Measurements from ENCODE around the gene RNF130. TPM values are rescaled to one million over a fixed set of nuclear protein-coding genes. Genes with fewer than 3 reads are reported as not detected.

Gene RNF130, protein sequence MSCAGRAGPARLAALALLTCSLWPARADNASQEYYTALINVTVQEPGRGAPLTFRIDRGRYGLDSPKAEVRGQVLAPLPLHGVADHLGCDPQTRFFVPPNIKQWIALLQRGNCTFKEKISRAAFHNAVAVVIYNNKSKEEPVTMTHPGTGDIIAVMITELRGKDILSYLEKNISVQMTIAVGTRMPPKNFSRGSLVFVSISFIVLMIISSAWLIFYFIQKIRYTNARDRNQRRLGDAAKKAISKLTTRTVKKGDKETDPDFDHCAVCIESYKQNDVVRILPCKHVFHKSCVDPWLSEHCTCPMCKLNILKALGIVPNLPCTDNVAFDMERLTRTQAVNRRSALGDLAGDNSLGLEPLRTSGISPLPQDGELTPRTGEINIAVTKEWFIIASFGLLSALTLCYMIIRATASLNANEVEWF
- total RNA-seq (2014; rRNA removed; shearing (Covaris generic)) = 37.4 and 42.2 TPM in 2 replicates

- peak; percentile 96 for DNase-seq (ENCODE audit: low read depth)
These were observed at the start of gene RNF130 for GRCh38 chr5:180071531-180072255. RNF130 (minus strand) TSS chr5:180071759; CDS start chr5:180071702, 57 bp downstream.

DNA sequence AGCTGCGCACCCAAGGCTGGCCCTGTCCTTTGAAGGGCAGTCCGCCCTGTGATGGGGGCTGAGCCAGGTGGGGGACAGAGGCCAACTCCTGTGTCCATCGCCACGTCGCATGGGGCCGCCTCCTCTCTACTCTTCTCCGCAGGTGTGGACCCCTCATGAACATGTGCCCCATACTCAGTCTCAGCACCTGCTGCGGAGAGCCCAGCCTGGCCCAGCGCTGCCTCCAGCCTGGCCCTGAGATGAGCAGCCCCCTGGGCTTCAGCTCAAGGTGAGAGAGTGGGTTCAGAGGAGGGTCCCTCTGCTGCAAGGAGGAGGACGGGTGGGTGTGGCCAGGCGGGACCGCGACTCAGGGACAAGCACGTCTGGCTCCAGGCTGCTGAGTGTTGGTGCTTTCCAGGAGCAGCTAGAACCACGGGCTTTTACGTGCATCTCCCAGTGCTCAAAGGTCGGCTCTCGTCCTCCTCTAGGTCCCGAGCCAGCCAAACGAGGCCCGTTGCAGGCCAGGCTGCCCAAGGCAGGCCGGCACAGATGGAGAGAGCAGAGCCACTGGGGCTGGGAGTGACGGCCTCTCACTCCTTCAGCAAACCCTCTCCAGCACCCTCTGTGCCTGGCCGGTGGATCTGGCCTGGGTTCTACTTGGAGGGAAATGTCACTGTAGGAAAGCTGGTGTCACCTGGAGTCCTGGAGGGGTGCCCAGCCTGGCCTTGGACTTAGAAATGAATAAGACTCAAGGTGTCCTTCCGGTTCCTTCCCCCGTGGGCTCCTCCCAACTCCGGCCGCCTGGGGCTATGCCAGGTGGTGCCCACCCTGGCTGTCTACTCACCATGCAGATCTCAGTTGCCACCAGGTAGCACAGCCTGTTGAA lies 48.9 kb upstream of the RNF130 start:
- peak; percentile 7 for DNase-seq (ENCODE audit: low read depth)

DNA sequence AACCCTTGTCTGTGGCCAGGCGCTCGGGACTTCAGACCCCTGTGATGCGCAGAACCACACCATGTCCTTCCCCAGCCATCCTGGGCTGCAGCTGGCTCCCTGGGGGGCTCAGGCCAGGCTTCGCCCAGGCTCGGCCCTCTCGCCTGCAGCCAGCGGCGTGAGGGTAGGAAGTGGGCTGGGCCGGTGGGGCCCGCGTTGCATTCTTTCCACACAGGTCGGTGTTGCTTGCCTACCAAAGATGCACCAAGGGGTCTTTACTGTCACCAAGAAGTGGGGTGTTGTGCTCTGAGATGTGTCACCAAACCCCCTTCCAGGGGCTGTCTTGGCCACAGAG lies 48.3 kb upstream of the RNF130 start:
- no peak for DNase-seq (ENCODE audit: low read depth)

DNA sequence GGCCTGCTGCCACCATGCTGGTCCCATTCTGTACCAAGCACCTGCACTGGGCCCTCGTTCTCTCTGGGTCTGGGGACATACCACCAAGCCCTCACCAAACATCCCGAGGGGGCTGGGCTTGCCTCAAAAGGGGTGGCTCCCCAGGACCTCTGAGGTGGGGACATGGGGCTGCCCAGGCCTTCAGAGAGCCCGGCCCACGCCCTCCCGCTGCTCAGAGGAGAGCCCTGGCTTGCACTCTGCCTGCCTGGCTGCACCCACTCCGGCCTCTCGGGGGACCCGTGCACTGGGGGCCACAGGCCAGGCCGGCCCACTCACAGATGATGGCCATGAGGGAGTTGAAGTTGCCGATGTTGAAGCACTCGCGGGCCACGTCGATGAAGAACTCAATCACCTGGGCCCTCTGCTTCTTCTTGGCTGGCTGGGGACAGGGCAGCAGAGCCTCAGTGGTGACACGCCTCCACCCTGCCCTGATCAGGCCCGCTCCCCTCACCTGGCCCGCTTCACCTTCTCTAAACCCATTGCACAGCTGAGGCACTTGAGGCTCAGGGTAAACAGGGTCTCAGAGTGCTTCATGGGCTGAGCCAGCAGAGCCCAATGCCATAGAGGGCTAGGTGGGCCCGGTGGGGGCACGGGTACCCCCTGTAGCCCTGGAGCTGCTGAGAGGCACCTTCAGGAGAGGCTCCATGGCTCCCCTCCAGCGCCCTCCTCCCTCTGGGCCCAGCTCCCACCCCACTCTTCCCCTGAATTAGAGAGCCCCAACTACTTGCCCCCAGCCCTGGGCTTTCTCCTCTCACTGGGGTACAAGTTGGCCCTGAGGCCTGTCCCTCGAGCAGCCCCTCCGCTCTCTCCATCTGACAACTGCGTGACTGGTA lies 47.7 kb upstream of the RNF130 start:
- DNase-seq (ENCODE audit: low read depth) = no peak

DNA sequence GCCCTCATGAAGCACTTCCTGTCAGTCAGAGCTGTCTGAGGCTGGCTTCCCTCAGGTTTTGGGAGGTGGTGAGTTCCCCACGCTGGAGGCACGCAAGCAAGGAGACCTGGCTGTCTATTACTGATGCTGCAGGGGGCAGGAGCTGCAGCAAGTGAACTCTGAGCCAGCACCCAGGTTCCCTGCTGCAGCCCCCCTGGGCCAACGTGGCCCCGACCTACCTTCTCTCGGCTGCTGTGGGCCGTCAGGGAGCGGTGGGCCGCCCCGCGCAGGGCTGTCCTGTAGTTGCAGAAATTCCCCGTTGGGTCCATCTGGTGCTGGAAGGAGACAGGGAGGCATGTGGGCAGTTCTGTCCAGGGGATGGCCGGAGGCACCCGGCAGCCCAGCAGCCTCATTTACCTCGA lies 46.8 kb upstream of the RNF130 start:
- no peak for DNase-seq (ENCODE audit: low read depth)

DNA sequence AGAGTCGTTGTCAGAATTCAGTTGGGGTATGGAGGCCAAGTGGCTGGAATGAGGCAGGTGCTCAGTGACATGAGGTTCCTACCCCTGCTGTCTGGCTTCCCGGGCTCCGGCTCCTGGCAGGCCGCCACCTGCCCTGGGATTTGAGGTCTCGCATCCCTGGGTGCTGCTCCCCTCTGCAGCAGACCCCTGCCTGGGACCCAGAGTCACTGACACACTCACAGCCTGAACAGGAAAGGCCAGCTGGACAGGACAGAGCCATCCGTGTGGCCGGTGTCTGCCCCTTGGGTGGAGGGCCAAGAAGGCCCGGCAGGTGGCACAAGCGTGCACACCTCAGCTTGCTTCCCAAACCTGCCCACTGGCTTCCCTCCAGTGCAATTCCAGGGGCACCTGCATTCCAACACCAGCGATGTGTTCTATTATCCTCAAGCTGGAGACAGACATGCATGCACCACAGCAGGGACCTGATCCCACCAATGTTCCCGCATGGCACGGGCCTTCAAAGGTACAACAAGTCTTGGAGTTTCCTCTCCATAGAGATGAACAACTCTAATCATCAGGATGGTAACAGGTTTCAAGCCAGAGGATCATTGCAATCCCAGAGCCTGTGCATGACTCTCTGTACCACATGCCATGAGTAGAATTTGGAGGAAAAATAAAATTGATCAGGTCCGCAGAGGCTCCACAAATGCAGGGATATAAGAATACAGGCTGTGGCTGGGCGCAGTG lies 45.6 kb upstream of the RNF130 start:
- no peak for DNase-seq (ENCODE audit: low read depth)

GRCh38 chr5:180116077-180116999 lies 44.8 kb upstream of the RNF130 start:
- no peak for DNase-seq (ENCODE audit: low read depth)

GRCh38 chr5:180115326-180116076 lies 43.9 kb upstream of the RNF130 start:
- no peak for DNase-seq (ENCODE audit: low read depth)

GRCh38 chr5:180114304-180115003 lies 42.9 kb upstream of the RNF130 start:
- no peak for DNase-seq (ENCODE audit: low read depth)

DNA sequence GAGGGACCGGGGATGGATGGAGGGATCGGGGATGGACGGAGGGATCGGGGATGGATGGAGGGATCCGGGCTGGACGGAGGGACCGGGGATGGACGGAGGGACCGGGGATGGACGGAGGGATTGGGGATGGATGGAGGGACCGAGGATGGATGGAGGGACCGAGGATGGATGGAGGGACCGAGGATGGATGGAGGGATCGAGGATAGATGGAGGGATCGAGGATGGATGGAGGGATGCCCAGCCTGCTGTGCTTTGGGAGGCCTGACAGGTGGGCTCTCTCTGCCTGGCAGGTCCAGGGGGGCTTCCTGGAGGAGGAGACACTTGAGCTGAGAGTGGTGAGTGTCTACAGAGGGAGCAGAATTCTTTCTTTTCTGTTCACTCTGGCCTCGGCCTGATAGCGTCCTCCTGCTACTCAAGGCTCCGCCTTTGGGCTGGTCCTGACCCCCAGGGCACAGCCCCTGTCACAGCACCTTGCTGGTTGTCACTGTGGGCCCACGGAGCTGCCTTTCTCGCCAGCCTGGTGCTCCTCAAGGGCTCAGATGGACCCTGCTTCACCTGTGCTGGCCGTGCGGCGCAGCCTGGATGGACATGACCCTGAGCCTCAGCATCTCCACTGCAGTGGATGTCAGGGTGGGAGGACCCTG lies 42.2 kb upstream of the RNF130 start:
- DNase-seq (ENCODE audit: low read depth) = no peak

DNA sequence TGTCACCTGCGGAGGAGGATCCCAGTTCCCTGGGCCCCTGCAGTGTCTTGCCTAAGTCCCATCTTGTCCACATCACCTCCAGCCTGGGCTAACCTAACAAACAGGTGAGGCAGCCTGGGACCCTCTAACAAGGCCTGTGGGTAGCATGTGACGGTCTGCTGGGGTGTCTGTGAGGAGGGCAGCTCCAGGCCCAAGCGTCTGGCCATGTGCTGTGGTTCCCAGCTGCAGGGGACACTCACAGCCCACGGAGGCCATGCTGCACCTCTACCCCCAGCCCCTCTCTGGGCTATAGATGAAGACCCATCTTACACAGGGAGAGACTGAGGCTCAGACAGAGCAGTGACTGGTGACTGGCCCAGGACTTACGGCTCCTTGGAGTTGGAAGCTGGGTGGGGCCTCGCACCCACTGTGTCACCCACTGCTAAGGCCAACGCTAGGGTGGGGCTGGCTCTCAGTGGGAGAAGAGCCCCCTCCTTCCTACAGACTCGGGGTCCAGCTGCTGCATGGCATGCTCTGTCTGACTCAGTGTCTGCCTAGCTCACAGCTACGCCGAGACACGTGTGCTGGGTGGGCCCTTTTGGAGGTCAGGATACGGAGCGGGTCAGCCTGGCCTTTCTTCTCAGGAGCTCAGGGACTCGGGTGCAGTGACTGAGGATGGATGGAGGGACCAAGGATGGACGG lies 40.8 kb upstream of the RNF130 start:
- no peak for DNase-seq (ENCODE audit: low read depth)

- DNase-seq (ENCODE audit: low read depth) = no peak
These were observed 39.9 kb upstream of the RNF130 start for GRCh38 chr5:180111273-180112002.

- DNase-seq (ENCODE audit: low read depth) = no peak
These were observed 38.4 kb upstream of the RNF130 start for GRCh38 chr5:180109920-180110319.

DNA sequence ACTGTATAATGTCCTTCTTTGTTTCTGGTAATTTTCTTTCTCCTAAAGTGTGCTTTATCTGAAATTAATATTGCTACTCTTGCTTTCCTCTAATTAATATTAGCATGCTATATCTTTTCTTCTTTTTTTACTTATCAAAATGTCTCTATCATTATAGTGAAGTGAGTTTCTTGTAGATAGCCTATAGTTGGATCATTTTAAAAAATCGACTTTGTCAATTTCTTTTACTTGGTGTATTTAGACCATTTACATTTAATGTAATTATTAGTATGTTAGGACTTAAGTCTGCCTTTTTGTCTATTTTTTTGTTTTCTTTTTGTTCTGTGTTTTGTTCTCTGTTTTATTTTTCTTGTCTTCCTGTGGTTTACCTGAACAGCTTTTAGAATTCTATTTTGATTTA lies 35.4 kb upstream of the RNF130 start:
- no peak for DNase-seq (ENCODE audit: low read depth)

GRCh38 chr5:180105827-180106312 lies 34.3 kb upstream of the RNF130 start:
- DNase-seq (ENCODE audit: low read depth) = no peak

GRCh38 chr5:180104168-180104530 lies 32.6 kb upstream of the RNF130 start:
- DNase-seq (ENCODE audit: low read depth) = no peak

Data from Daoy (cell line).